Spinal cord (tissue), 10 donors: ENCODE measurements around the gene PTEN. TPM values are rescaled to one million over a fixed set of nuclear protein-coding genes. Genes with fewer than 3 reads are reported as not detected.
"Not testable (repeated sequence)": the region's sequence is repeated elsewhere in the genome, so short reads cannot be mapped to it uniquely, and the experiment has no call there.

Experiments used
- DNase-seq, 6 donors: peaks; one replicate each; pipeline versions ENCODE4 v3.0.0 to v3.0.0-alpha.2; 2013 to 2015; ENCODE audit warnings: low spot score in 6 of 6, low read depth in 4 of 6
- H3K27ac ChIP-seq: one replicate; pipeline ENCODE4 v1.5.1; 2013; ENCODE audit warnings: low read depth, low read length, control low read depth
- H3K27me3 ChIP-seq: one replicate; pipeline ENCODE4 v1.6.1; 2013; ENCODE audit warnings: low read length; ENCODE audit not compliant: control insufficient read depth, insufficient read depth
- H3K36me3 ChIP-seq: one replicate; pipeline ENCODE4 v1.6.1; 2013; ENCODE audit warnings: low read length; ENCODE audit not compliant: control insufficient read depth, insufficient read depth
- H3K4me1 ChIP-seq: one replicate; pipeline ENCODE4 v1.6.1; 2013; ENCODE audit warnings: low read length; ENCODE audit not compliant: control insufficient read depth, insufficient read depth
- H3K4me3 ChIP-seq: one replicate; pipeline ENCODE4 v1.5.1; 2013; ENCODE audit warnings: low read depth, low read length, control low read depth
- H3K9me3 ChIP-seq: one replicate; pipeline ENCODE4 v1.6.1; 2013; ENCODE audit warnings: low read length; ENCODE audit not compliant: control insufficient read depth, insufficient read depth
- WGBS: methylation state at CpG from one replicate; pipeline ENCODE4 v1.1.5; 2013; ENCODE audit warnings: missing lambda C conversion rate; ENCODE audit not compliant: insufficient coverage; 5-methylcytosine and 5-hydroxymethylcytosine counted together
- polyA plus RNA-seq, 2 donors: library from polyadenylated mRNA; unstranded; fragments of 120-200 nt; gene quantifications; one replicate each; pipeline ENCODE4 v1.2.1, GENCODE V29; 2013; ENCODE audit not compliant: insufficient read length in 2 of 2
- total RNA-seq, 2 donors: library from RNA; depleted of rRNA in 1 of 2; stranded (reverse); fragments of 120-200 nt in 1 of 2; fragments of >200 nt in 1 of 2; gene quantifications; one replicate each; pipeline versions ENCODE4 v1.2.3 to v1.2.4, GENCODE V29; 2013 to 2014
- donor health status: healthy.

PTEN gene
- total and polyA plus RNA-seq, 4 donors = 64.4 to 217 (median 127) TPM

DNA sequence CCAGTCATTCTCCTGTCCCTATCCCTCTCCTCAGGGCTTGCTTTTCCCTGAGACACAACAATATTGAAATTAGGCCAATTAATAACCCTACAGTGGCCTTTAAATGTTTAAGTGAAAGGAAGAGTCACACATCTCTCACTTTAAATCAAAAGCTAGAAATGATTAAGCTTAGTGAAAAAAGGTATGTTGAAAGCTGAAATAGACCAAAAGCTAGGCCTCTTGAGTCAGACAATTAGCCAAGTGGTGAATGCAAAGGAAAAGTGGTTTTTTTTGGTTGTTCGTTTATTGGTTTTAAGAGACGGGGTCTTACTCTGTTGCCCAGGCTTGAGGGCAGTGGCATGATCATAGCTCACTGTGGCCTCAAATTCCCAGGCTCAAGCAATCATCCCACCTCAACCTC is 35.7 kb upstream of the PTEN start:
- Histone ChIP-seq H3K36me3 (no peaks in the 10 kb centered on the region), H3K9me3 (no peaks in the 10 kb centered on the region), H3K27ac (no peak overlapping the region), H3K4me3 (no peak overlapping the region), H3K27me3 (no peaks in the 10 kb centered on the region), H3K4me1 (no peaks in the 10 kb centered on the region)
- no peak for DNase-seq
- WGBS = no CpG with 5 or more reads among the region's 2 CpGs

DNA sequence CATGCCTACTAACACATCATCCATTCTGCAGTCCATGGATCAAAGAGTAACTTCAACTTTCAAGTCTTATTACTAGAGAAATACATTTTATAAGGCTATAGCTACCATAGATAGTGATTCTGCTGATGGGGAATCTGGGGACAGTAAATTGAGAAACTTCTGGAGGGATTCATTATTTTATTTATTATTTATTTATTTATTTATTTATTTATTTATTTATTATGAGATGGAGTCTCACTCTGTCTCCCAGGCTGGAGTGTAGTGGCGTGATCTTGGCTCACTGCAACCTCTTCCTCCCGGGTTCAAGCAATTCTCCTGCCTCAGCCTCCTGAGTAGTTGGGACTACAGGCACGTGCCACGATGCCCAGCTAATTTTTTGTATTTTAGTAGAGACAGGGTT is 34.4 kb upstream of the PTEN start:
- H3K36me3 ChIP-seq, H3K9me3 ChIP-seq, H3K27me3 ChIP-seq, DNase-seq, H3K4me1 ChIP-seq, H3K27ac ChIP-seq, H3K4me3 ChIP-seq: not testable (repeated sequence)
- 89% methylated on average over 4 of the region's 4 CpGs for WGBS

DNA sequence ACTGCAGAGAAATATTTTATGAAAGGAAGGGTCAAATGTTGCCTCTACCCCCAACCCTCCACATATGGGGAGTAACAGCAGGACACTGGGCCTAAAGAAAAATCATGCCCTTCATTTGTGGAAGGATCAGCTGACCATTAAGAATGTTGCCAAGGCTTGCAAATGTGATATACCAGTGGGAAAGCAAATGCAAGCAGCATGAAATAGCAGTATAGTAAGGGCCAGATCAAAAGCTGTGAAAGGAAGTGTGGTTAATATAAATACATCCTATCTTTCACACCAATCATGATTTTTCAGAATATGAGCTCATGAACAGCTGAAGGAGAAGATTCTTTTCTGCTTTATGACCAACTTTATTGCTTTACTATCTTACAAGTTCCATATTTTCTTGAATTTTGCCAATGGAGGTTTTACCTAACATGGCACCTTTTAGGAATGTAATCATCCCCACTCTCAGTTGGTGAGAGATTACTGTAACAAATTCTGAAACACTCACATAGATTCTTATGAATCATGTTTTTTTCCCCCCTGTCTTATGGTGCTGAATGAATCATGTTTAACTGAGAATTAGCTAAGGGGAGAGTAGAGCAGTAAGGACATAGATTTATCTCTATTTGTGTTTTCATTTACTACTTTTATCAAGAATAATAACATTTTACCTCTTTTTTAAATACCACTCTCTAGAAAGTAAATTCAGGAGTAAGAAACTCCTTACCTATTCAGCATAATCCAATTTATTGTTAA is 33.3 kb upstream of the PTEN start:
- Histone ChIP-seq H3K27ac (no peak overlapping the region), H3K4me3 (no peak overlapping the region), H3K4me1 (no peaks in the 10 kb centered on the region), H3K9me3 (no peaks in the 10 kb centered on the region), H3K27me3 (no peaks in the 10 kb centered on the region), H3K36me3 (no peaks in the 10 kb centered on the region)
- no peak for DNase-seq

DNA sequence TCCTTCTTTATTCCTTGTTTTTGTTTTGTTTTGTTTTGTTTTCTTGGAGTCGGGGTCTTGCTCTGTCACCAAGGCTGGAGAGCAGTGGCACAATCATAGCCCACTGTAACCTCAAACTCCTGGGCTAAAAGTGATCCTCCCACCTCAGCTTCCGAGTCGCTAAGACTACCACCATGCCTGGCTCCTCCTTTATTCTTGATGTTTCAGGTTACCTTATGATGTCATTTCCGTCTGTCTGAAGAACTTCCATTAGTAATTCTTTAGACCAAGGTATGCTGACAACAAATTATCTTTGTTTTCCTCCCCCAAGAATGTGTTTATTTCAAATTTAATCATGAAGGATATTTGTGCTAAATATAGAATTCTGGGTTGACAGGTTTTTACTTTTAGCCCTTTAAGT is 27.3 kb upstream of the PTEN start:
- Histone ChIP-seq H3K27ac (no peak overlapping the region), H3K4me3 (no peak overlapping the region), H3K4me1 (no peaks in the 10 kb centered on the region), H3K27me3 (no peaks in the 10 kb centered on the region), H3K9me3 (no peaks in the 10 kb centered on the region), H3K36me3 (no peaks in the 10 kb centered on the region)
- 96% methylated on average over 3 of the region's 4 CpGs for WGBS
- no peak for DNase-seq

DNA sequence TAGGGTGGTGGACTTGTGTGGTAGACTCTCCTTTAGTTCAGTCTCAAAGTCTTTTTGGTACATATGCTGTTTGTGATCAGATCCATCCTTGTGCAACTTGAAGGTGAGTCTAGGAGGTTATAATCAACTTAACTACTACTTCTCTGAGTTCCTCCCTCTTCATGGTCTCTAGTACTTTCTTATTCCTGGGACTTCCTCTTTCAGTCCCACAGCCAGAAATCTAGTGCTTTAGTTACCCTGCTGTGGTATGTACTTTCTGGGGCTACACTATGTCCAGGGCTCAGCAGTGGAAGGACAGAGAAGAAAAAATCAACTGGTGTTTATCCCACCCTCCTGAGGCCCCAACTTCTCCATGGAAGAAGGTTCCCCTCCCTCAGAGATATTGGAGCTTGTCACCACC is 26.0 kb upstream of the PTEN start:
- Histone ChIP-seq H3K36me3 (no peaks in the 10 kb centered on the region), H3K27ac (no peak overlapping the region), H3K9me3 (no peaks in the 10 kb centered on the region), H3K4me3 (no peak overlapping the region), H3K4me1 (no peaks in the 10 kb centered on the region), H3K27me3 (no peaks in the 10 kb centered on the region)
- DNase-seq = no peak

DNA sequence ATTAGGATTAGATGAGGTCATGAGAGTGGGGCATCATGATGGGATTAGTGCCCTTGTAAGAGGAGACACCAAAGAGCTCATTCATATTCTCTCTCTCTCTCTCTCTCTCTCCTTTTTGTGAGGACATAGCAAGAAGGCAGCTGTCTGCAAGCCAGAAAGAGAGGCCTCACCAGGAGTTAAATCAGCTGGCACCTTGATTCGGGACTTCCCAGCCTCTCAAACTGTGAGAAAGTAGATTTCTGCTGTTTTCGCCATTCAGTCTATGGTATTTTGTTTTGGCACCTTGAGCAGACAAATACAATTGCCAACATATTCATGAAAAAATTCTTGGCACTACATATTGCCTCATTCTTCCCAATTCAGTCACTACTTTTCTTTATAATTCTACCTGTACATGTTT is 24.8 kb upstream of the PTEN start:
- no peaks in the 10 kb centered on the region for H3K36me3 ChIP-seq
- no peaks in the 10 kb centered on the region for H3K27me3 ChIP-seq
- WGBS = 100% methylated on average over 1 of the region's 2 CpGs
- no peaks in the 10 kb centered on the region for H3K4me1 ChIP-seq
- no peak overlapping the region for H3K4me3 ChIP-seq
- DNase-seq = no peak
- no peak overlapping the region for H3K27ac ChIP-seq
- no peaks in the 10 kb centered on the region for H3K9me3 ChIP-seq

DNA sequence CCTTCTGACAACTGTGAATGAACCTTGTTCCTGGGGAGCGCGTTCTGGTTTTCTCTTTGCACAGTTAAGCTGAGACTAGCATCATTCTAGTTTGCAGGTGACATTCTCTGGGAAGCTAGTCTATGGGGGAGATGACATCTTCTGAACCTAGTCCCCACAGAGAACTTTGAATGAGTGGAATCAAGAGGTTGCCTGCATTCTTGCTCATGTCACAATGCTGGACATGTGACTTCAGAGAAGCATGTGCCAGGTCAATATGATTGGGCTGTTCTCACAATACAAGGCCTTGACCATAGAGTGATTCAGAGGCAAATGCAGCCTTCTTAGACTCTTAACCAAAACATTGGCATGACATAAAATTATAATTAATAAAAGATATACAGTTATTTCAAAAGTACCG is 22.2 kb upstream of the PTEN start:
- Histone ChIP-seq H3K9me3 (no peaks in the 10 kb centered on the region), H3K4me1 (no peaks in the 10 kb centered on the region), H3K27me3 (no peaks in the 10 kb centered on the region), H3K27ac (no peak overlapping the region), H3K4me3 (no peak overlapping the region), H3K36me3 (no peaks in the 10 kb centered on the region)
- no peak for DNase-seq
- WGBS = 100% methylated on average over 2 of the region's 3 CpGs

DNA sequence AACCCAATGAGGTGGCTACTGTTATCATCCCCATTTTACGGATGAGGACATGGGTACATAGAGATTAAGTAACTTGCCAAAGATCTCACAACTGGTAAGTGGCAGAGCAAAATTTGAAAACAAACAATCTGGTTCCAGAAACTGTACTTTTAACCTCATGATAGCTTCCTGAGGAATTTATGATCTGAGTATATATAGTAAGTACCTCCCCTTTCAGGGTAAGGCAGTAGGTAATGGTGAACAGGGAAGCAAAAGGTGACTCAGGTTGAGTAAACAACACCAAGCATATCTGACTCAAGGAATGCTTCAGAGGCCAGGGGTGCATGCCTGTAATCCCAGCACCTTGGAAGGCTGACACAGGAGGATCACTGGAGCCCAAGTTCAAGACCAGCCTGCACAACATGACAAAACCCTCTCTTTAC is 21.2 kb upstream of the PTEN start:
- no peaks in the 10 kb centered on the region for H3K9me3 ChIP-seq
- no peak overlapping the region for H3K27ac ChIP-seq
- no peaks in the 10 kb centered on the region for H3K36me3 ChIP-seq
- H3K4me1 ChIP-seq = no peaks in the 10 kb centered on the region
- no peak overlapping the region for H3K4me3 ChIP-seq
- WGBS = no CpG with 5 or more reads among the region's 1 CpG
- no peaks in the 10 kb centered on the region for H3K27me3 ChIP-seq
- no peak for DNase-seq

DNA sequence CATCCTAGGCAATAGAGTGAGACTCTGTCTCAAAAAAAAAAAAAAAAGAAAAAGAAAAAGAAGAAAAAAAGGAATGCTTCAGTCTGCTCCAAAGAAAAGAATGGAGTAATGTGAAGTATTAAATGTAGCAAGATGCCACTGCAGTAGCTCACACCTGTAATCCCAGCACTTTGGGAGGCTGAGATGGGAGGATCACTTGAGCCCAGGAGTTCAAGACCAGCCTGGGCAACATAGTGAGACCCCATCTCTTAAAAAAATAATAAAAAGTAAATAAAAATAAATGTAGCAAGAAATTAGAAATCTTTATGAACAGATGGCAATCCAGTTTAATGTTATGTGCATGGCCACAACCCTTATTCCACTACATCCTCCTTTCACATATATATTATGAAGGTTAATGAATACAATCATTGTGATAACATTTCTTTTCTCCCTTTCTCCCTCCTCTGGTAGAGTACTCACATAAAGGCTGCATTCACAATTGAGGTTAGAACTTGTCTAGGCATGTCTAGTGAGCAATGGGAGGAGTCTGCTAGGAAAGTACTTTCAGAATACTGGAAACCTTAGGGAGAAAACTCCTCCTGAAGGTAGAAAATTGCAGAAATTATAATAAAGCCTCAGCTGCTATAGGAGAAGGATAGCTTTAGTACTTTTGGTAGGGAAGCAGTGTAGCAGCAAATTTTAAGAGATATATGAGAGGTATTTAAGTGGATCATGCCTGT is 20.5 kb upstream of the PTEN start:
- Histone ChIP-seq H3K4me1 (no peaks in the 10 kb centered on the region), H3K27me3 (no peaks in the 10 kb centered on the region), H3K36me3 (no peaks in the 10 kb centered on the region), H3K9me3 (no peaks in the 10 kb centered on the region), H3K4me3 (no peak overlapping the region), H3K27ac (no peak overlapping the region)
- no peak for DNase-seq

DNA sequence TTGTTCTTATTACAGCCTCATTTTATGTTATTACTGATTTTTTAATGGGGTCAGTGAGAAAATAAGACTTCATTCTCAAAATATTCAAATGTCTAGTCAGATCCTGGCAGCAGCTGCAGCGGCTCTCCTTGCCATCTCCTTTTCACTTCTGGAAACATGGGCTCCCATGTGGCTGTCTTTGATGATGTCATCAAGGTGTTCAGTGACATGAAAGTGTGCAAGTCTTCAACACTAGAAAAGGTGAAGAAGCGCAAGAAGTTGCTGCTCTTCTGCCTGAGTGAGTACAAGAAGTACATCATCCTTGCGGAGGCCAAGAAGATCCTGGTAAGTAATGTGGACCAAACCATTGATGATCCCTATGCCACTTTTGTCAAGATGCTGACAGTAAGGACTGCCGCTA is 19.7 kb upstream of the PTEN start:
- WGBS = 100% methylated on average over 4 of the region's 4 CpGs
- H3K9me3 ChIP-seq = no peaks in the 10 kb centered on the region
- H3K27ac ChIP-seq = no peak overlapping the region
- no peak overlapping the region for H3K4me3 ChIP-seq
- no peak for DNase-seq
- no peaks in the 10 kb centered on the region for H3K27me3 ChIP-seq
- no peaks in the 10 kb centered on the region for H3K4me1 ChIP-seq
- H3K36me3 ChIP-seq = no peaks in the 10 kb centered on the region
